H1 (cell line): Measurements from ENCODE around the gene RGS3. TPM values are rescaled to one million over a fixed set of nuclear protein-coding genes. Genes with fewer than 3 reads are reported as not detected.

Experiments
- CTCF ChIA-PET: fragments of 300-600 bp; sonication (Branson Sonifier 250); formaldehyde crosslinking; loops from one replicate; lab custom pipeline; 2021; ENCODE audit not compliant: partially characterized antibody; lab: Charles Lee
- POLR2A ChIA-PET: fragments of 300-600 bp; sonication (Branson Sonifier 250); formaldehyde crosslinking; loops from one replicate; lab custom pipeline; 2021; ENCODE audit warnings: inconsistent platforms; ENCODE audit not compliant: partially characterized antibody; lab: Charles Lee
- DNase-seq, 2 experiments: peaks; one replicate each; pipeline versions ENCODE4 v3.0.0 to v3.0.0-alpha.2; 2010 to 2022; ENCODE audit warnings: low spot score in 2 of 2, low read depth in 1 of 2, mixed read lengths in 1 of 2
- FAIRE-seq: peaks from 2 replicates; lab custom pipeline; 2011; peaks lifted over from hg19 to GRCh38; lab: Jason Lieb, UNC
- H2AFZ ChIP-seq: 2 replicates; pipeline ENCODE4 v1.8.1; 2012; ENCODE audit warnings: low read length, inconsistent platforms
- H2AK5ac ChIP-seq: 2 replicates; pipeline ENCODE4 v1.6.1; 2013; ENCODE audit warnings: low read depth, low read length
- H2BK120ac ChIP-seq: replicated peaks from 2 replicates; pipeline ENCODE3; 2013; ENCODE audit warnings: low read depth, low read length, inconsistent platforms
- H2BK12ac ChIP-seq: 2 replicates; pipeline ENCODE4 v1.6.1; 2013; ENCODE audit warnings: low read depth, low read length
- H2BK15ac ChIP-seq: 2 replicates; pipeline ENCODE4 v1.6.1; 2013; ENCODE audit warnings: low read length
- H2BK20ac ChIP-seq: 2 replicates; pipeline ENCODE4 v1.6.1; 2013; ENCODE audit warnings: low read length
- H2BK5ac ChIP-seq: 2 replicates; pipeline ENCODE4 v1.6.1; 2013; ENCODE audit warnings: low read depth, low read length
- H3K14ac ChIP-seq: 2 replicates; pipeline ENCODE4 v1.6.1; 2013; ENCODE audit warnings: inconsistent platforms; ENCODE audit not compliant: insufficient read length
- H3K18ac ChIP-seq: 2 replicates; pipeline ENCODE4 v1.6.1; 2013; ENCODE audit warnings: low read length; ENCODE audit errors: extremely low read depth
- H3K23ac ChIP-seq: 2 replicates; pipeline ENCODE4 v1.6.1; 2013; ENCODE audit warnings: inconsistent platforms; ENCODE audit not compliant: insufficient read length
- H3K23me2 ChIP-seq: 2 replicates; pipeline ENCODE4 v1.6.1; 2013; ENCODE audit warnings: low read depth, low read length
- H3K27ac ChIP-seq: 2 replicates; pipeline ENCODE4 v1.6.1; 2011; ENCODE audit warnings: low read depth, low read length, inconsistent platforms
- H3K27me3 ChIP-seq, 4 experiments: replicated peaks in 1 of 4; 1 replicate in 1 of 4; 2 replicates in 3 of 4; pipeline versions ENCODE4 v1.6.1 to v1.8.1; 2011 to 2013; ENCODE audit warnings: low read length in 3 of 4, mild to moderate bottlenecking in 3 of 4, inconsistent platforms in 2 of 4, mixed read lengths in 2 of 4, moderate library complexity in 1 of 4; ENCODE audit not compliant: control insufficient read depth in 3 of 4, insufficient read depth in 3 of 4; ENCODE audit errors: extremely low read depth in 1 of 4
- H3K36me3 ChIP-seq, 4 experiments: 2 replicates each; pipeline versions ENCODE4 v1.6.1 to v1.8.1; 2011 to 2013; ENCODE audit warnings: mild to moderate bottlenecking in 4 of 4, low read length in 3 of 4, moderate library complexity in 2 of 4, control low read depth in 1 of 4, inconsistent platforms in 1 of 4; ENCODE audit not compliant: insufficient read depth in 4 of 4, control insufficient read depth in 2 of 4
- H3K4ac ChIP-seq: replicated peaks from 2 replicates; pipeline ENCODE3; 2013; ENCODE audit warnings: low read length, low read depth, mixed read lengths, inconsistent platforms; ENCODE audit not compliant: insufficient read length
- H3K4me1 ChIP-seq, 4 experiments: replicated peaks in 1 of 4; 1 replicate in 1 of 4; 2 replicates in 3 of 4; pipeline versions ENCODE4 v1.6.1 to v1.8.1; 2011 to 2013; ENCODE audit warnings: low read length in 3 of 4, inconsistent platforms in 2 of 4, mixed read lengths in 1 of 4; ENCODE audit not compliant: insufficient read depth in 4 of 4, control insufficient read depth in 3 of 4
- H3K4me2 ChIP-seq, 2 experiments: 2 replicates each; pipeline versions ENCODE4 v1.6.1 to v1.8.1; 2011 to 2013; ENCODE audit warnings: low read depth in 2 of 2, low read length in 2 of 2, control low read depth in 1 of 2, inconsistent platforms in 1 of 2, mild to moderate bottlenecking in 1 of 2; ENCODE audit not compliant: insufficient read depth in 1 of 2
- H3K4me3 ChIP-seq, 4 experiments: fragments of 200-600, 300-600 bp in 1 of 4; sonication (generic), shearing (Covaris generic), sonication (Bioruptor Twin) in 1 of 4; 2 replicates each; pipeline versions ENCODE4 v1.5.1 to v1.8.1; 2011 to 2016; ENCODE audit warnings: low read length in 4 of 4, low read depth in 3 of 4, control low read depth in 2 of 4, inconsistent platforms in 2 of 4, mild to moderate bottlenecking in 2 of 4, mixed read lengths in 1 of 4, moderate library complexity in 1 of 4; ENCODE audit not compliant: insufficient read depth in 2 of 4; ENCODE audit errors: extremely low read depth in 1 of 4
- H3K56ac ChIP-seq: replicated peaks from 2 replicates; pipeline ENCODE3; 2013; ENCODE audit warnings: low read depth, mild to moderate bottlenecking, mixed read lengths, low read length, inconsistent platforms; ENCODE audit not compliant: insufficient read length
- H3K79me1 ChIP-seq: 2 replicates; pipeline ENCODE4 v1.6.1; 2013; ENCODE audit warnings: low read depth, low read length, control low read depth
- H3K79me2 ChIP-seq, 2 experiments: 2 replicates each; pipeline versions ENCODE4 v1.6.1 to v1.8.1; 2012 to 2013; ENCODE audit warnings: low read length in 2 of 2, mild to moderate bottlenecking in 2 of 2, inconsistent platforms in 1 of 2; ENCODE audit not compliant: insufficient read depth in 2 of 2, control insufficient read depth in 1 of 2
- H3K9ac ChIP-seq, 4 experiments: replicated peaks in 1 of 4; 1 replicate in 1 of 4; 2 replicates in 3 of 4; pipeline versions ENCODE4 v1.6.1 to v1.8.1; 2011 to 2013; ENCODE audit warnings: low read depth in 3 of 4, low read length in 3 of 4, control low read depth in 2 of 4, mild to moderate bottlenecking in 2 of 4, moderate library complexity in 2 of 4, inconsistent platforms in 1 of 4; ENCODE audit errors: extremely low read depth in 1 of 4
- H3K9me3 ChIP-seq, 2 experiments: 2 replicates each; pipeline versions ENCODE4 v1.6.1 to v1.8.1; 2012 to 2013; ENCODE audit warnings: mild to moderate bottlenecking in 2 of 2, moderate library complexity in 2 of 2, control low read depth in 1 of 2, inconsistent platforms in 1 of 2, low read depth in 1 of 2, low read length in 1 of 2, mixed read lengths in 1 of 2; ENCODE audit not compliant: insufficient read depth in 2 of 2
- H4K20me1 ChIP-seq, 2 experiments: replicated peaks in 1 of 2; 2 replicates each; pipeline versions ENCODE3 to v1.8.1; 2011 to 2013; ENCODE audit warnings: inconsistent platforms in 2 of 2, low read length in 2 of 2, mild to moderate bottlenecking in 1 of 2; ENCODE audit not compliant: insufficient read depth in 2 of 2, control insufficient read depth in 1 of 2
- H4K5ac ChIP-seq: 2 replicates; pipeline ENCODE4 v1.6.1; 2013; ENCODE audit warnings: low read length, low read depth, mixed read lengths, inconsistent platforms; ENCODE audit not compliant: insufficient read length
- H4K8ac ChIP-seq: 2 replicates; pipeline ENCODE4 v1.8.0; 2013; ENCODE audit warnings: mild to moderate bottlenecking, moderate library complexity, low read length, inconsistent platforms; ENCODE audit not compliant: insufficient read depth; ENCODE audit errors: extremely low read depth
- H4K91ac ChIP-seq: replicated peaks from 2 replicates; pipeline ENCODE3; 2013; ENCODE audit warnings: low read length, mixed read lengths, inconsistent platforms; ENCODE audit not compliant: insufficient read length
- CBX8 ChIP-seq: fragments of 300-800, 300-1000 bp; sonication (generic); IDR thresholded peaks from 2 replicates; pipeline ENCODE4 v1.7.1; 2016; ENCODE audit warnings: low read depth, low read length, borderline replicate concordance
- KDM5A ChIP-seq: fragments of 200-600 bp; IDR thresholded peaks from 2 replicates; pipeline ENCODE4 v1.7.1; 2012; ENCODE audit warnings: mild to moderate bottlenecking, low read length, inconsistent platforms, mixed read lengths
- RAD21 ChIP-seq, 2 experiments: IDR thresholded peaks in 1 of 2; conservative IDR thresholded peaks in 1 of 2; 2 replicates each; pipeline ENCODE4 v1.6.1; 2011; ENCODE audit warnings: low read depth in 2 of 2, low read length in 2 of 2, improper control_type of control experiment in 1 of 2, inconsistent platforms in 1 of 2, mild to moderate bottlenecking in 1 of 2, moderate library complexity in 1 of 2
- RXRA ChIP-seq: IDR thresholded peaks from 2 replicates; pipeline ENCODE4 v1.6.1; 2011; ENCODE audit warnings: low read depth, mild to moderate bottlenecking, low read length, moderate library complexity; ENCODE audit not compliant: insufficient read depth
- SAP30 ChIP-seq: fragments of 300-600 bp; sonication (generic); IDR thresholded peaks from 2 replicates; pipeline ENCODE4 v1.7.1; 2012; ENCODE audit warnings: low read length, moderate library complexity, mild to moderate bottlenecking, inconsistent platforms; ENCODE audit not compliant: insufficient read depth, insufficient replicate concordance
- SP1 ChIP-seq: IDR thresholded peaks from 2 replicates; pipeline ENCODE4 v1.6.1; 2011; ENCODE audit warnings: low read depth, low read length
- SUZ12 ChIP-seq: fragments of 200-600 bp; sonication (generic); IDR thresholded peaks from 2 replicates; pipeline ENCODE4 v1.6.1; 2012; ENCODE audit warnings: mild to moderate bottlenecking, inconsistent platforms, low read length, moderate library complexity, mixed read lengths
- TAF7 ChIP-seq: optimal IDR thresholded peaks from 2 replicates; pipeline ENCODE3; 2011; ENCODE audit warnings: low read depth, mild to moderate bottlenecking, inconsistent platforms, low read length, moderate library complexity, borderline replicate concordance
- YY1 ChIP-seq: IDR thresholded peaks from 2 replicates; pipeline ENCODE4 v1.6.1; 2011; ENCODE audit warnings: low read depth, mild to moderate bottlenecking, low read length
- WGBS, 2 experiments: shearing (Covaris generic) in 1 of 2; methylation state at CpG; one replicate each; pipeline versions ENCODE4 v1.1.6 to v1.1.7; 2013 to 2015; ENCODE audit warnings: low lambda C conversion rate in 2 of 2, mixed read lengths in 2 of 2, inconsistent platforms in 1 of 2, low coverage in 1 of 2, missing lambda C conversion rate in 1 of 2; ENCODE audit not compliant: insufficient replicate concordance in 2 of 2, insufficient coverage in 1 of 2, insufficient read length in 1 of 2; ENCODE audit errors: extremely low coverage in 1 of 2, missing lambda C conversion rate in 1 of 2; 5-methylcytosine and 5-hydroxymethylcytosine counted together
- polyA plus RNA-seq, 7 experiments: library from polyadenylated mRNA; depleted of rRNA in 3 of 7; stranded (reverse) in 5 of 7; unstranded in 2 of 7; fragments of >200 nt in 5 of 7; fragments of 200-250 nt in 2 of 7; gene quantifications; 1 replicate in 5 of 7; 2 replicates in 1 of 7; 4 replicates in 1 of 7; pipeline versions ENCODE4 v1.2.1 to v1.2.3, GENCODE V29; 2011 to 2013; ENCODE audit warnings: missing spikeins in 2 of 7, mixed read lengths in 2 of 7
- total RNA-seq: library from RNA; stranded (reverse); fragmentation: NEBNext Ultra II Directional; extraction: Animal tissue kit (Norgen Biotek cat#: 25700); gene quantifications from 2 replicates; pipeline ENCODE4 v1.2.1, GENCODE V29; 2021

RGS3 gene
- total and polyA plus RNA-seq, 2 of the 8 experiments (the other 6 are each of a cell fraction or from before 2014, with no cell fraction given) = 12.6 to 18.2 TPM

DNA sequence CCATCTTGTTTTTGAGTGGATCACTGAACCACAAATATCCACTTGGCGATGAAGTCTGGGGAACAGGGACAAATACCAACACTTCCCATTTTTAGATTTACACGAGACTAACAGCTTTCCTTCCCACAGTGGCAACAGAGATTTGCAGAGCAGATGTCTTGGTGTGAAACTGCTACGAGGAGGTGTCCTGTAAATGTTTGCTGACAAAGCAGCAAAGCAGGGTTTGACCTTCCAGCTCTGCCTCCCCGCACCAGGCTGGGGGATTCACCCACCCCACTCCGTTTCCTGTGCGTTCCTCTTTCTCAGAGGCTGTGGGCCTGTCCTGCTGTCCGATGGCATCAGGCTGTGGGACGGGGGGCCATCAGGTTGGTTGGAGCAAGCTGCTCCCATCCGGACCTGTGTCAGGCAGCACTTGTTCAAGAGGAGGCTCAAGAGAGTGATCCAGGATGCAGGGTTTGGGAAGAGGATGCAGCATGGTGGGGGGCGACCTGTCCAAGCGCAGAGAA lies 693 bp upstream of the RGS3 start:
- 81% methylated on average over 11 of the region's 11 CpGs; no CpG with 5 or more reads in 1 of the 2 experiments for WGBS, 2 experiments
- Histone ChIP-seq H3K23me2 (peaks cover 6% of the 10 kb centered on the region; the same call in 1 of the 2 replicates), H4K20me1 (no peaks in the 10 kb centered on the region), H2BK20ac (no peak overlapping the region; the same call in 1 of the 2 replicates), H2AFZ (peak overlapping the region; percentile 69), H4K5ac (no peak overlapping the region), H3K56ac (no peak overlapping the region), H3K4ac (no peak overlapping the region), H3K4me1 (peaks cover 0 to 10% (median 7%) of the 10 kb centered on the region in 4 experiments; a peak in 6 of 7 replicates), H3K27me3 (peaks cover 0 to 29% (median 19%) of the 10 kb centered on the region in 4 experiments; a peak in 6 of 7 replicates)
- TF ChIP-seq RAD21 (IDR thresholded peaks at IDR 0.05 in 1 of 2, conservative IDR thresholded peaks at IDR 0.05 in 1 of 2; ENCODE audit: low read depth in 2 of 2, low read length in 2 of 2) (no peak), TAF7 (no peak), KDM5A (no peak), YY1 (no peak), SAP30 (no peak), SUZ12 (no peak), RXRA (no peak), SP1 (no peak), CBX8 (no peak)
- TF ChIP-seq, all 59 proteins: peak for 0
- H3K36me3 ChIP-seq = no peaks in the 10 kb centered on the region
- no peak overlapping the region for H3K23ac ChIP-seq
- no peak overlapping the region; the same call in 1 of the 2 replicates for H4K8ac ChIP-seq
- no peaks in the 10 kb centered on the region for H3K9me3 ChIP-seq
- no peak overlapping the region for H2BK15ac ChIP-seq
- no peak overlapping the region for H2BK120ac ChIP-seq
- H3K79me2 ChIP-seq = no peaks in the 10 kb centered on the region
- peak overlapping the region; percentile 32 for H4K91ac ChIP-seq
- no peaks in the 10 kb centered on the region for H3K79me1 ChIP-seq
- H2BK12ac ChIP-seq = peak overlapping the region; percentile 10; the same call in 1 of the 2 replicates
- no peak overlapping the region for H3K27ac ChIP-seq
- DNase-seq = no peak
- H3K18ac ChIP-seq = peak overlapping the region; percentile 84; the same call in 1 of the 2 replicates
- H3K4me3 ChIP-seq = peak overlapping the region in 3 of 4 experiments; percentile 40 to 61 (median 52); a peak in 4 of 8 replicates
- POLR2A ChIA-PET = interaction anchor here (0.8 to 1.3 kb wide), 4 partner anchors 10 to 132 kb away, joined by 3 read pairs; partner anchors contain the start of gene POLE3
- H3K14ac ChIP-seq = no peak overlapping the region
- H2BK5ac ChIP-seq = no peak overlapping the region
- H2AK5ac ChIP-seq = no peak overlapping the region
- CTCF ChIA-PET = interaction anchor here (1.0 to 2.9 kb wide), 11 partner anchors 9 to 219 kb away, joined by 3 to 21 read pairs (median 4); no protein-coding TSS in a partner anchor
- no peak overlapping the region for H3K9ac ChIP-seq
- peak overlapping the region; percentile 61 to 79 for H3K4me2 ChIP-seq
- no peak for FAIRE-seq
